ENCODE measurements around the gene PFKFB1.
A peak's percentile ranks its signal among the peaks of the same experiment; 100 is the strongest.

Gene PFKFB1

GRCh38 chrX:54928876-54929275 is 65.1 kb downstream of the PFKFB1 start:
- H3K36me3 ChIP-seq (ENCODE audit: control insufficient read depth, insufficient read depth, low read length) = no peaks in the 10 kb centered on the region
- H3K4me3 ChIP-seq (ENCODE audit: low read depth, low read length) = no peak overlapping the region
- H2AFZ ChIP-seq = no peak overlapping the region
- H3K79me2 ChIP-seq = no peaks in the 10 kb centered on the region
- H3K9ac ChIP-seq = no peak overlapping the region
- no peaks in the 10 kb centered on the region for H3K27me3 ChIP-seq (ENCODE audit: control insufficient read depth, insufficient read depth, low read length)
- no peaks in the 10 kb centered on the region for H3K4me1 ChIP-seq
- H3K27ac ChIP-seq = no peak overlapping the region
- no peak overlapping the region for H3K4me2 ChIP-seq (ENCODE audit: low read length)
- no peaks in the 10 kb centered on the region for H3K9me3 ChIP-seq (ENCODE audit: control insufficient read depth, low read length)
- TF ChIP-seq CTCF (IDR thresholded peaks at IDR 0.05) = no peak

- H3K9me3 ChIP-seq (ENCODE audit: control insufficient read depth, low read length) = no peaks in the 10 kb centered on the region
- no peak for TF ChIP-seq CTCF (IDR thresholded peaks at IDR 0.05)
- H3K9ac ChIP-seq = no peak overlapping the region
- H3K79me2 ChIP-seq = no peaks in the 10 kb centered on the region
- no peak overlapping the region for H3K4me3 ChIP-seq (ENCODE audit: low read depth, low read length)
- H2AFZ ChIP-seq = no peak overlapping the region
- H3K27me3 ChIP-seq (ENCODE audit: control insufficient read depth, insufficient read depth, low read length) = no peaks in the 10 kb centered on the region
- no peak overlapping the region for H3K4me2 ChIP-seq (ENCODE audit: low read length)
- no peak overlapping the region for H3K27ac ChIP-seq
- H3K4me1 ChIP-seq = no peaks in the 10 kb centered on the region
- H3K36me3 ChIP-seq (ENCODE audit: control insufficient read depth, insufficient read depth, low read length) = no peaks in the 10 kb centered on the region
These were observed 67.0 kb downstream of the PFKFB1 start for GRCh38 chrX:54926978-54927377.

GRCh38 chrX:54923376-54923775 is 70.6 kb downstream of the PFKFB1 start:
- no peaks in the 10 kb centered on the region for H3K27me3 ChIP-seq (ENCODE audit: control insufficient read depth, insufficient read depth, low read length)
- no peak overlapping the region for H3K27ac ChIP-seq
- no peak overlapping the region for H3K4me2 ChIP-seq (ENCODE audit: low read length)
- no peaks in the 10 kb centered on the region for H3K36me3 ChIP-seq (ENCODE audit: control insufficient read depth, insufficient read depth, low read length)
- no peak for TF ChIP-seq CTCF (IDR thresholded peaks at IDR 0.05)
- H3K9ac ChIP-seq = no peak overlapping the region
- H3K4me3 ChIP-seq (ENCODE audit: low read depth, low read length) = no peak overlapping the region
- H3K79me2 ChIP-seq = no peaks in the 10 kb centered on the region
- H3K9me3 ChIP-seq (ENCODE audit: control insufficient read depth, low read length) = no peaks in the 10 kb centered on the region
- no peaks in the 10 kb centered on the region for H3K4me1 ChIP-seq
- H2AFZ ChIP-seq = no peak overlapping the region

- H2AFZ ChIP-seq = peak overlapping the region; percentile 88
- H3K36me3 ChIP-seq (ENCODE audit: control insufficient read depth, insufficient read depth, low read length) = no peaks in the 10 kb centered on the region
- H3K9ac ChIP-seq = no peak overlapping the region
- H3K27me3 ChIP-seq (ENCODE audit: control insufficient read depth, insufficient read depth, low read length) = no peaks in the 10 kb centered on the region
- no peak overlapping the region for H3K4me3 ChIP-seq (ENCODE audit: low read depth, low read length)
- no peak overlapping the region for H3K4me2 ChIP-seq (ENCODE audit: low read length)
- no peak overlapping the region for H3K27ac ChIP-seq
- TF ChIP-seq CTCF (IDR thresholded peaks at IDR 0.05) = no peak
- H3K9me3 ChIP-seq (ENCODE audit: control insufficient read depth, low read length) = no peaks in the 10 kb centered on the region
- no peaks in the 10 kb centered on the region for H3K4me1 ChIP-seq
- H3K79me2 ChIP-seq = no peaks in the 10 kb centered on the region
These were observed 71.4 kb downstream of the PFKFB1 start for GRCh38 chrX:54922547-54922946.

DNA sequence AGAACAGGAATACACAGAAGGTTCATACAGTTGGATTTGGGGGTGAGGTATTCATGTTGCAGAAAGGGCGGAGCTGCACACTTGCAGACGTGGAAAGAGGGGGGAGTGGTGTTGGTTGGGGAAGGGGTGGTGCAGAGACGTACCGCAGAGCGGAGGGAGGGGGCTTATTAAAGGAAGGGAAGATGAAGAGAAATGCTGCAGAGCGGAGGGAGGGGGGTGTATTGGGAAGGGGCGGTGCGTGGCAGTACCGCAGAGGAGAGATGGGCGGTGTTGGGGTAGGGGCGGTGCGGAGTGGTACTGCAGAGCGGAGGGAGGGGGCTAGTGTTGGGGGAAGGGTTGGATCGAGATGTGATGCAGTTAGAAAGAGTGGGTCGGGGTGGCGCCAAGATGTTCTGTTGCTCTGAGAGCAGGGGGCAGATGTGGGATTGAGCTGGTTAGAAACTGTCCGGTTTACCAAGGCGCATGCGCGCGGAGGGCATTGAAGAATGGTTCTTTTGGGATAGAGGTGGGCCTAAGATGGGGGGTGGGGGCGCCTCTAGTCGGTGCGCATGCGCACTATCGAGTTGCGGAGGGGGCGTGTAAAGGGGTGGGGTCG is 72.5 kb downstream of the PFKFB1 start:
- no peaks in the 10 kb centered on the region for H3K27me3 ChIP-seq (ENCODE audit: control insufficient read depth, insufficient read depth, low read length)
- no peaks in the 10 kb centered on the region for H3K4me1 ChIP-seq
- peak overlapping the region; percentile 24 for H3K27ac ChIP-seq
- H3K36me3 ChIP-seq (ENCODE audit: control insufficient read depth, insufficient read depth, low read length) = no peaks in the 10 kb centered on the region
- no peak for TF ChIP-seq CTCF (IDR thresholded peaks at IDR 0.05)
- H3K9me3 ChIP-seq (ENCODE audit: control insufficient read depth, low read length) = no peaks in the 10 kb centered on the region
- peak overlapping the region; percentile 84 for H3K4me2 ChIP-seq (ENCODE audit: low read length)
- peak overlapping the region; percentile 88 for H2AFZ ChIP-seq
- peak overlapping the region; percentile 64 for H3K4me3 ChIP-seq (ENCODE audit: low read depth, low read length)
- H3K9ac ChIP-seq = no peak overlapping the region
- no peaks in the 10 kb centered on the region for H3K79me2 ChIP-seq

Measured in parathyroid adenoma (tissue), 2 donors.